Brain microvascular endothelial cell (primary cell): ENCODE data around the gene XRCC4.

ENCODE experiments used
- DNase-seq: peaks from one replicate; pipeline ENCODE4 v3.0.0-alpha.2; 2020
- H3K27ac ChIP-seq: fragments of 250-450 bp; sonication (Bioruptor Pico); 2 replicates; pipeline ENCODE4 v1.5.1; 2020; ENCODE audit warnings: mild to moderate bottlenecking, moderate library complexity
- H3K27me3 ChIP-seq: fragments of 250-450 bp; sonication (Bioruptor Pico); replicated peaks from 2 replicates; pipeline ENCODE4 v1.5.1; 2020; ENCODE audit warnings: mild to moderate bottlenecking
- H3K36me3 ChIP-seq: fragments of 250-450 bp; sonication (Bioruptor Pico); replicated peaks from 2 replicates; pipeline ENCODE4 v1.5.1; 2020; ENCODE audit warnings: mild to moderate bottlenecking
- H3K4me3 ChIP-seq: 2 replicates; pipeline ENCODE4 v1.5.1; 2011; ENCODE audit warnings: low read depth, mild to moderate bottlenecking, control low read depth, low read length, moderate library complexity
- in situ Hi-C: cut with HindIII; loops from 2 replicates; pipeline ENCODE4 v1.10.0; 2017; ENCODE audit warnings: low sequenced_read_pairs, low pct_ligation_motif_present
- TF ChIP-seq, protein P1 (sequence below): IDR thresholded peaks from 2 replicates; pipeline ENCODE4 v1.5.1; 2011; ENCODE audit warnings: low read depth, mild to moderate bottlenecking, moderate library complexity, low read length, control low read depth, inconsistent platforms; ENCODE audit errors: missing control alignments

The XRCC4 gene

DNA sequence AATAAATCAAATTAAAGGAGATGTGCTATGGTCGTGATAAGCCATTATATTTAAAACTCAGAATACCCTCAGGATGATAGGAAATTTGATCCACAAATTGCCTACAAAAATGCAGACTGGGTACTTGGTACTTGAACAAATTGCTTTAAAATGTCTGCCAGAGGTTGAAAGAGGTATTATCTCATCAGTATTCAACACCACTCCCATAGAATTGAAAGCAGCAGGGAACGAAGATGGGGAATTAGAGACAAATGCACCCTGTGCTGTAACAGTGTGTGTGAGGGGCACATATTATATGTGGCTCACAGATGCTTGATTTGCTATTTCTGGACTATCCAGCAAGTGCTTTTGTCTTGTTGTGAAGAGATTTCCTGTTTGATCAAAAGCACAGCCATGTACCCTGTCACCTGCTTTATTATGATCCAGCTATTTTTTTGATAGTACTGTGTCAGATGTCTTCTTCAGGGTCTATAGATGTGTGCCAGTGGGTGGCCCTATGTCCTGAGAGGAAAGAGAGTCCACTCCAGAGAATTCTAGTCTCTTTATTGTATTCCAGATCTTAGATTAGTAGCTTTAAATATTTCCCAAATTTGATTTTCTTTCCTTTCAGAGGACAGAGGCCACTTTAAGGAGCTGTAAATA, 120.1 kb downstream of the XRCC4 start:
- no peak overlapping the region for H3K4me3 ChIP-seq
- H3K27me3 ChIP-seq = no peaks in the 10 kb centered on the region
- TF ChIP-seq, protein P1, sequence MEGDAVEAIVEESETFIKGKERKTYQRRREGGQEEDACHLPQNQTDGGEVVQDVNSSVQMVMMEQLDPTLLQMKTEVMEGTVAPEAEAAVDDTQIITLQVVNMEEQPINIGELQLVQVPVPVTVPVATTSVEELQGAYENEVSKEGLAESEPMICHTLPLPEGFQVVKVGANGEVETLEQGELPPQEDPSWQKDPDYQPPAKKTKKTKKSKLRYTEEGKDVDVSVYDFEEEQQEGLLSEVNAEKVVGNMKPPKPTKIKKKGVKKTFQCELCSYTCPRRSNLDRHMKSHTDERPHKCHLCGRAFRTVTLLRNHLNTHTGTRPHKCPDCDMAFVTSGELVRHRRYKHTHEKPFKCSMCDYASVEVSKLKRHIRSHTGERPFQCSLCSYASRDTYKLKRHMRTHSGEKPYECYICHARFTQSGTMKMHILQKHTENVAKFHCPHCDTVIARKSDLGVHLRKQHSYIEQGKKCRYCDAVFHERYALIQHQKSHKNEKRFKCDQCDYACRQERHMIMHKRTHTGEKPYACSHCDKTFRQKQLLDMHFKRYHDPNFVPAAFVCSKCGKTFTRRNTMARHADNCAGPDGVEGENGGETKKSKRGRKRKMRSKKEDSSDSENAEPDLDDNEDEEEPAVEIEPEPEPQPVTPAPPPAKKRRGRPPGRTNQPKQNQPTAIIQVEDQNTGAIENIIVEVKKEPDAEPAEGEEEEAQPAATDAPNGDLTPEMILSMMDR = no peak
- no peaks in the 10 kb centered on the region for H3K36me3 ChIP-seq
- H3K27ac ChIP-seq = no peak overlapping the region
- no peak for DNase-seq
- in situ Hi-C loops = no loop called here

DNA sequence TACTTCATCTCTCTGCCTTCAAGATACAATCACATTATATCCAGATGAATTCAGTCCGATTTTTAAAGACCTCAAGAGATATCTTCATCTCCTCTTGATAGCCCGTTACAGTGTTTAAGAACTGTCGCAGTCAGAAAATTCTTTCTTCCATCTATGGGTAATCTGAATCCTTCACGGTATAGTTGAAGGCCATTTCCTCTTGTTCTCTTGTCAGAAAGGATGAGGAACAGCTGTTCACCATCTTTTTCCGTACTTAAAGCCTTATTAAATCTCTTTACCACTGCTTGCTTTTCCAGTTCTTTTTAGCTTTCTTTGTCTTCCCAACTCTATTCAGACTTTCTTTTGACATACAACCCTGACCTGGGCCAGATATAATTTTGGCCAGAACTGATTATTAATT, 121.8 kb downstream of the XRCC4 start:
- H3K36me3 ChIP-seq = no peaks in the 10 kb centered on the region
- no peak overlapping the region for H3K27ac ChIP-seq
- TF ChIP-seq, protein P1 = no peak
- no peak for DNase-seq
- no peaks in the 10 kb centered on the region for H3K27me3 ChIP-seq
- no peak overlapping the region for H3K4me3 ChIP-seq
- in situ Hi-C loops = no loop called here

DNA sequence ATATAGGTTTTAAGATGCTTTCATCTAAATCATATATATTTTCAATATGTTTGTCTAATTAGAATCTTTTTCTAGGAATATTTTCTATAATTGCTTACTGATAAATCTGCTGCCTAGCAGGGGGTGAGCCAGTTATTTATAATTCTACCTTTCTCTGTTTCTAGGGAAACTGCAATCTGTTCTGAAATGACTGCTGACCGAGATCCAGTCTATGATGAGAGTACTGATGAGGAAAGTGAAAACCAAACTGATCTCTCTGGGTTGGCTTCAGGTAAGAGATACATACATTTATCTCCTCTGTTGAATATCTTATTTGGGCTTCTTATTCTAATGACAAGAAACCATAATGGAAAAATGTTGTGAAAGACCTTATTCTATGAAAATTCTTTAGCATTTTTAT, 127.3 kb downstream of the XRCC4 start:
- Histone ChIP-seq H3K36me3 (no peaks in the 10 kb centered on the region), H3K27ac (no peak overlapping the region), H3K4me3 (no peak overlapping the region), H3K27me3 (no peaks in the 10 kb centered on the region)
- TF ChIP-seq, protein P1 = no peak
- DNase-seq = no peak
- in situ Hi-C loops = no loop called here

DNA sequence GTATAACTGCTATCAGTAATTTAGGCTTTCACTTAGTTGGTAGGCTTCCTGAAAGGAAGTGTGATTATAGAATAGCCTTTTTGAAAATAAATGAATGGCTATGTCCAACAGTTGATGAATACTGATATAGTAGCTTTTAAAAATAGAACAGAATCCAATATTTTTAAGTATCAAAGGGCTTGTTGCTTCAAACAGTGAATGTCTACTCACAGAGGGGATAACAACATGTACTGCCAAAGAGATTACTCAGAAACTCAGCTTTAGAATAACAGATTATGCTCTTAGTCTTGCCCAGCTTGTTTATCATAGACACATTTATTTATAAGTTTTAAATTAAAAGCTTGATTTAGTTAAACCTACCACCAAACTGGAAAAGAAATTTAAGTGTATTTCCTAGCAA, 132.6 kb downstream of the XRCC4 start:
- no peaks in the 10 kb centered on the region for H3K36me3 ChIP-seq
- H3K27ac ChIP-seq = no peak overlapping the region
- TF ChIP-seq, protein P1 = no peak
- no peak for DNase-seq
- in situ Hi-C loops = no loop called here
- H3K27me3 ChIP-seq = no peaks in the 10 kb centered on the region
- no peak overlapping the region for H3K4me3 ChIP-seq

DNA sequence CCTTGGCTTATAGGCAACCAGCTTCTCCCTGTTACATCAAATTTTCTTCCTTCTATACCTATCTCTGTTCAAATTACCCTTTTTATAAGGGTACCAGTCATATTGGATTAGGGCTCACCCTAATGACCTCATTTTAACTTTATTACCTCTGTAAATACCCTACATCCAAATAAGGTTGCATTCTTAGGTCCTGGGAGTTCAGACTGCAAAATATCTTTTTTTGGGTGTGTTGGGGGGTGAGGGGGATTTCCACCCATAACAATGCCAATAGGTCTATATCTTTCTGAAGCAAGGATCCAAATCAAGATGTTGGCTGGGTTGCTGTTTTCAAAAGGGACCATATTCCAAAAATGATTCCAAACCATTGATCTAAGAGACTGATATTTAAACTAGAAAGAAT, 141.7 kb downstream of the XRCC4 start:
- Histone ChIP-seq H3K36me3 (no peaks in the 10 kb centered on the region), H3K27me3 (no peaks in the 10 kb centered on the region), H3K27ac (no peak overlapping the region), H3K4me3 (no peak overlapping the region)
- TF ChIP-seq, protein P1 = no peak
- no peak for DNase-seq
- in situ Hi-C loops = no loop called here

DNA sequence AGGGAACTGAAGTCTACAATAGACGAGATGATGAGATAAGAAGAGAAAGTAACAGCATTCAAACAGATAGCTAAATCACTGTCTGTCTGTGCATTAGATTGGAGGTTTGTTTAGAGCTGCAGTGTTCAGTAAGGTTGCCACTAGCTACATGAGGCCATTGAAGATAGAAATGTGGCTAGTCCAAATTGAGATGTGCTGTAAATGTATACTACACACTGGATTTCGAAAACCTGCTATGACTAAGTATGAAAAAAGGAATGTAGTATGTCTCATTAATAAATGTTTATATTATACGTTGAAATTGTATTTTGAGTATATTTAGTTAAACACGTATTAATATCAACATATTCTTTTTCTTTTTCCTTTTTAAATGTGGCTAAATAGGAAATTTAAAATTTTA, 142.1 kb downstream of the XRCC4 start:
- DNase-seq = no peak
- TF ChIP-seq, protein P1 = no peak
- no peaks in the 10 kb centered on the region for H3K27me3 ChIP-seq
- H3K36me3 ChIP-seq = no peaks in the 10 kb centered on the region
- H3K27ac ChIP-seq = no peak overlapping the region
- in situ Hi-C loops = no loop called here
- no peak overlapping the region for H3K4me3 ChIP-seq
